Measurements from ENCODE around the gene GLP2R. TPM values are rescaled to one million over a fixed set of nuclear protein-coding genes. Genes with fewer than 3 reads are reported as not detected.

The GLP2R gene
- total and polyA plus RNA-seq, 4 experiments from 2014 or later = not detected

- Mint-ChIP-seq H3K36me3 (no peaks in the 10 kb centered on the region), H3K27ac (no peak overlapping the region), H3K27me3 (peaks cover 0 to 5% of the 10 kb centered on the region in 2 donors), H3K4me1 (no peaks in the 10 kb centered on the region), H3K9me3 (peaks cover 0 to 6% (median 2%) of the 10 kb centered on the region in 8 donors), H3K4me3 (no peak overlapping the region)
- H3K9me3 ChIP-seq (ENCODE audit: control insufficient read depth in 1 of 2, low read length in 2 of 2) = no peaks in the 10 kb centered on the region
- H3K4me3 ChIP-seq (ENCODE audit: low read length in 2 of 2) = no peak overlapping the region
- intact Hi-C loops (cut with micrococcal nuclease) = no loop called here
- H3K27me3 ChIP-seq (ENCODE audit: insufficient read depth, low read length) = no peaks in the 10 kb centered on the region
- no peaks in the 10 kb centered on the region for H3K36me3 ChIP-seq (ENCODE audit: insufficient read depth, low read length)
- ChIA-PET CTCF (ENCODE audit: partially characterized antibody) (no interaction called here), POLR2A (ENCODE audit: partially characterized antibody) (no interaction called here)
- no peak overlapping the region for H3K27ac ChIP-seq (ENCODE audit: low read depth, low read length)
- H3K4me1 ChIP-seq (ENCODE audit: insufficient read depth, low read length) = no peaks in the 10 kb centered on the region
- DNase-seq = no peak
Observed at GRCh38 chr17:9813166-9813565, 12.6 kb upstream of the GLP2R start.

- no peaks in the 10 kb centered on the region for H3K27me3 ChIP-seq (ENCODE audit: insufficient read depth, low read length)
- Mint-ChIP-seq H3K27me3 (peaks cover 0 to 7% of the 10 kb centered on the region in 2 donors), H3K27ac (no peak overlapping the region), H3K4me1 (no peaks in the 10 kb centered on the region), H3K4me3 (no peak overlapping the region), H3K36me3 (no peaks in the 10 kb centered on the region), H3K9me3 (peaks cover 0 to 6% (median 1%) of the 10 kb centered on the region in 8 donors)
- ChIA-PET POLR2A (ENCODE audit: partially characterized antibody) (no interaction called here), CTCF (ENCODE audit: partially characterized antibody) (no interaction called here)
- H3K4me3 ChIP-seq (ENCODE audit: low read length in 2 of 2) = no peak overlapping the region
- DNase-seq = no peak
- no peaks in the 10 kb centered on the region for H3K9me3 ChIP-seq (ENCODE audit: control insufficient read depth in 1 of 2, low read length in 2 of 2)
- H3K36me3 ChIP-seq (ENCODE audit: insufficient read depth, low read length) = no peaks in the 10 kb centered on the region
- no peak overlapping the region for H3K27ac ChIP-seq (ENCODE audit: low read depth, low read length)
- intact Hi-C loops (cut with micrococcal nuclease) = no loop called here
- H3K4me1 ChIP-seq (ENCODE audit: insufficient read depth, low read length) = no peaks in the 10 kb centered on the region
Observed at GRCh38 chr17:9814337-9814945, 11.3 kb upstream of the GLP2R start.

- Mint-ChIP-seq H3K27ac (no peak overlapping the region), H3K27me3 (peaks cover 4 to 5% of the 10 kb centered on the region in 2 donors), H3K9me3 (peaks cover 0 to 6% (median under 1%) of the 10 kb centered on the region in 8 donors), H3K4me1 (no peaks in the 10 kb centered on the region), H3K4me3 (no peak overlapping the region), H3K36me3 (no peaks in the 10 kb centered on the region)
- Histone ChIP-seq H3K9me3 (ENCODE audit: control insufficient read depth in 1 of 2, low read length in 2 of 2) (no peaks in the 10 kb centered on the region), H3K4me1 (ENCODE audit: insufficient read depth, low read length) (no peaks in the 10 kb centered on the region), H3K27ac (ENCODE audit: low read depth, low read length) (no peak overlapping the region), H3K27me3 (ENCODE audit: insufficient read depth, low read length) (no peaks in the 10 kb centered on the region), H3K36me3 (ENCODE audit: insufficient read depth, low read length) (no peaks in the 10 kb centered on the region), H3K4me3 (ENCODE audit: low read length in 2 of 2) (no peak overlapping the region)
- DNase-seq = no peak
- CTCF ChIA-PET (ENCODE audit: partially characterized antibody) = no interaction called here
- POLR2A ChIA-PET (ENCODE audit: partially characterized antibody) = no interaction called here
- intact Hi-C loops (cut with micrococcal nuclease) = no loop called here
Observed at GRCh38 chr17:9816472-9816871, 9.3 kb upstream of the GLP2R start.

- H3K27me3 ChIP-seq (ENCODE audit: insufficient read depth, low read length) = no peaks in the 10 kb centered on the region
- intact Hi-C loops (cut with micrococcal nuclease) = no loop called here
- H3K27ac Mint-ChIP-seq = no peak overlapping the region
Observed at GRCh38 chr17:9817086-9817485, 8.6 kb upstream of the GLP2R start.

GRCh38 chr17:9818760-9819159 lies 7.0 kb upstream of the GLP2R start:
- no peak for DNase-seq
- peaks cover 0 to 8% (median 0%) of the 10 kb centered on the region in 8 donors for H3K9me3 Mint-ChIP-seq
- Histone ChIP-seq H3K36me3 (ENCODE audit: insufficient read depth, low read length) (no peaks in the 10 kb centered on the region), H3K27ac (ENCODE audit: low read depth, low read length) (no peak overlapping the region), H3K4me1 (ENCODE audit: insufficient read depth, low read length) (no peaks in the 10 kb centered on the region), H3K9me3 (ENCODE audit: control insufficient read depth in 1 of 2, low read length in 2 of 2) (no peaks in the 10 kb centered on the region), H3K4me3 (ENCODE audit: low read length in 2 of 2) (no peak overlapping the region), H3K27me3 (ENCODE audit: insufficient read depth, low read length) (no peaks in the 10 kb centered on the region)
- no peaks in the 10 kb centered on the region for H3K36me3 Mint-ChIP-seq
- no peaks in the 10 kb centered on the region for H3K4me1 Mint-ChIP-seq
- intact Hi-C loops (cut with micrococcal nuclease) = no loop called here
- H3K27ac Mint-ChIP-seq = no peak overlapping the region
- ChIA-PET POLR2A (ENCODE audit: partially characterized antibody) (no interaction called here), CTCF (ENCODE audit: partially characterized antibody) (no interaction called here)
- peaks cover 7 to 10% of the 10 kb centered on the region in 2 donors for H3K27me3 Mint-ChIP-seq
- no peak overlapping the region for H3K4me3 Mint-ChIP-seq

More at GRCh38 chr17:9817086-9817485, 8.6 kb upstream of the GLP2R start:
- no peak for DNase-seq
- Histone ChIP-seq H3K4me3 (ENCODE audit: low read length in 2 of 2) (no peak overlapping the region), H3K36me3 (ENCODE audit: insufficient read depth, low read length) (no peaks in the 10 kb centered on the region), H3K27ac (ENCODE audit: low read depth, low read length) (no peak overlapping the region), H3K4me1 (ENCODE audit: insufficient read depth, low read length) (no peaks in the 10 kb centered on the region), H3K9me3 (ENCODE audit: control insufficient read depth in 1 of 2, low read length in 2 of 2) (no peaks in the 10 kb centered on the region)
- peaks cover 0 to 6% (median under 1%) of the 10 kb centered on the region in 8 donors for H3K9me3 Mint-ChIP-seq
- H3K4me3 Mint-ChIP-seq = no peak overlapping the region
- peaks cover 4 to 5% of the 10 kb centered on the region in 2 donors for H3K27me3 Mint-ChIP-seq
- no peaks in the 10 kb centered on the region for H3K4me1 Mint-ChIP-seq
- CTCF ChIA-PET (ENCODE audit: partially characterized antibody) = no interaction called here
- POLR2A ChIA-PET (ENCODE audit: partially characterized antibody) = no interaction called here
- no peaks in the 10 kb centered on the region for H3K36me3 Mint-ChIP-seq

- POLR2A ChIA-PET (ENCODE audit: partially characterized antibody) = no interaction called here
- intact Hi-C loops (cut with micrococcal nuclease) = no loop called here
- Histone ChIP-seq H3K27ac (ENCODE audit: low read depth, low read length) (no peak overlapping the region), H3K4me1 (ENCODE audit: insufficient read depth, low read length) (no peaks in the 10 kb centered on the region), H3K4me3 (ENCODE audit: low read length in 2 of 2) (no peak overlapping the region), H3K36me3 (ENCODE audit: insufficient read depth, low read length) (no peaks in the 10 kb centered on the region), H3K27me3 (ENCODE audit: insufficient read depth, low read length) (no peaks in the 10 kb centered on the region), H3K9me3 (ENCODE audit: control insufficient read depth in 1 of 2, low read length in 2 of 2) (no peaks in the 10 kb centered on the region)
- DNase-seq = no peak
- no peak overlapping the region for H3K4me3 Mint-ChIP-seq
- H3K36me3 Mint-ChIP-seq = no peaks in the 10 kb centered on the region
- peaks cover 0 to 8% (median 0%) of the 10 kb centered on the region in 8 donors for H3K9me3 Mint-ChIP-seq
- no peak overlapping the region for H3K27ac Mint-ChIP-seq
- no peaks in the 10 kb centered on the region for H3K4me1 Mint-ChIP-seq
- CTCF ChIA-PET (ENCODE audit: partially characterized antibody) = no interaction called here
- peaks cover 9 to 12% of the 10 kb centered on the region in 2 donors for H3K27me3 Mint-ChIP-seq
Observed at GRCh38 chr17:9820448-9820847, 5.3 kb upstream of the GLP2R start.

GRCh38 chr17:9821921-9822320 lies 3.8 kb upstream of the GLP2R start, which contains the start of gene GSG1L2:
Gene GSG1L2 (minus strand): TSS chr17:9822079. CDS start chr17:9822071, 8 bp downstream.
- Histone ChIP-seq H3K4me3 (ENCODE audit: low read length in 2 of 2) (no peak within 1 kb of the TSS), H3K27me3 (ENCODE audit: insufficient read depth, low read length) (no peaks in the 10 kb centered on the region), H3K36me3 (ENCODE audit: insufficient read depth, low read length) (no peaks in the 10 kb centered on the region), H3K27ac (ENCODE audit: low read depth, low read length) (no peak within 1 kb of the TSS), H3K4me1 (ENCODE audit: insufficient read depth, low read length) (no peaks in the 10 kb centered on the region), H3K9me3 (ENCODE audit: control insufficient read depth in 1 of 2, low read length in 2 of 2) (no peaks in the 10 kb centered on the region)
- H3K36me3 Mint-ChIP-seq = no peaks in the 10 kb centered on the region
- intact Hi-C loops (cut with micrococcal nuclease) = no loop called here
- no peaks in the 10 kb centered on the region for H3K4me1 Mint-ChIP-seq
- ChIA-PET CTCF (ENCODE audit: partially characterized antibody) (no interaction called here), POLR2A (ENCODE audit: partially characterized antibody) (no interaction called here)
- no peak within 1 kb of the TSS for H3K4me3 Mint-ChIP-seq
- no peak for DNase-seq
- no peak within 1 kb of the TSS for H3K27ac Mint-ChIP-seq
- peaks cover 9 to 12% of the 10 kb centered on the region in 2 donors for H3K27me3 Mint-ChIP-seq
- H3K9me3 Mint-ChIP-seq = peaks cover 0 to 5% (median 0%) of the 10 kb centered on the region in 8 donors

Measured in CD4-positive, alpha-beta memory T cell (primary cell).